T follicular helper cell (primary cell): Measurements from ENCODE around the gene TSEN54.

ENCODE experiments used
- DNase-seq: peaks from one replicate; pipeline ENCODE4 v3.0.0-alpha.2; 2020; ENCODE audit warnings: low read depth

TSEN54 gene

GRCh38 chr17:75565618-75566017 is 49.3 kb downstream of the TSEN54 start:
- DNase-seq, result no peak

DNA sequence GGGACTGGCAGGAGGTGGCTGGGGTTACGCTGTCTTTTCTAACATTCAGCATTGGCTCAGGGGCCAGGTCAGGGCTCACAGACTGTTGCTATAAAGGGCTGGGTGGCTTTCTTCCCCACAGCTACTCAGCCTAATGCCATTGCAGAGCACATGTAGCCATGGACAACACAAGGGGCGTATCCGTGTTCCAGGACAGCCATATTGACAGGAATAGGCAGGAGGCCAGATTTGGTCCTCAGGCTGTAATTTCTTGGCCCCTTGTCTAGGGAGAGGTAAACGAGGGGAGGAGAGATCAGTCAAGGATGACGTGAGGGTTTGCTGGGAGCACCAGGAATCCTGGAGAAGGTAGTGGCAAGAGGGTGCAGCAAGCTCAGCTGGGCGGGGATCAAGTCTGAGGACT is 50.1 kb downstream of the TSEN54 start:
- DNase-seq, result no peak

- DNase-seq, result no peak
Measured at GRCh38 chr17:75566834-75567233, 50.5 kb downstream of the TSEN54 start.

DNA sequence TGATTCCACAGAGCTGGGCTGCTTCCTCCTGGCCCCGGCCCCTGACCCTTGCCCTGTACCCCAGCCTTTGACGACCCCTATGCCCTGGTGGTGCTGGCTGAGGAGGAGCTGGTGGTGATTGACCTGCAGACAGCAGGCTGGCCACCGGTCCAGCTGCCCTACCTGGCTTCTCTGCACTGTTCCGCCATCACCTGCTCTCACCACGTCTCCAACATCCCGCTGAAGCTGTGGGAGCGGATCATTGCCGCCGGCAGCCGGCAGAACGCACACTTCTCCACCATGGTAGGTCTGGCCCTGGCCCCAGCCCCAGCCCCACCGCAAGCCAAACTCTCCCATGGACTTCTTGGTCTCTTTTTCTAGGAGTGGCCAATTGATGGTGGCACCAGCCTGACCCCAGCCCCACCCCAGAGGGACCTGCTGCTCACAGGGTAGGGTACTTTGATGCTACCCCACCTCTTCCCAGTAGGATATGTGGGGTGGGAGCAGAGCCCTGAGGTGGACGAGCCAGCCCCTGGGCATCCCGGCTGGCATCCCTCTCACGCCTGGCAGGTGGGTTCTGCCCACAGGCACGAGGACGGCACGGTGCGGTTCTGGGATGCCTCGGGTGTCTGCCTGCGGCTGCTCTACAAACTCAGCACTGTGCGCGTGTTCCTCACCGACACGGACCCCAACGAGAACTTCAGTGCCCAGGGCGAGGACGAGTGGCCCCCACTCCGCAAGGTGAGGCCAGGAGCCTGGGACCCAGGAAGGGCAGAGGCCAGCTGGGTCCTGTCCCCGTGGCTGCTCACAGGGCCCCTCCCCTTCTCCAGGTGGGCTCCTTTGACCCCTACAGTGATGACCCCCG is 52.3 kb downstream of the TSEN54 start:
- DNase-seq, result no peak

GRCh38 chr17:75570034-75570676 is 53.8 kb downstream of the TSEN54 start:
- DNase-seq, result no peak

DNA sequence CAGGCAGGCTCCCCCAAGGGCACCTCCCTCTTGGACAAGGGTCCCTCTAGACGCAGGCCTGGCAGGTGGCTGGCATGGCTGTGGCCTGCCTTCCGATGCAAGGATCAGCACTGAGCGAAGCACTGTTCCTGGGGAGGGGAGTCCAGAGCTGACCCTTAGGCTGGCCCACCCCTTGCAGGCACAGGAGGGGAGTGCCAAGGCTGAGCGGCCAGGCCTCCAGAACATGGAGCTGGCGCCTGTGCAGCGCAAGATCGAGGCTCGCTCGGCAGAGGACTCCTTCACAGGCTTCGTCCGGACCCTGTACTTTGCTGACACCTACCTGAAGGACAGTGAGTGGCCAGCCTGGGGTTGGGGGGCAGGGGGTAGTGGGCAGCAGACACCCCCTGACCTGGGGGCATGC is 54.4 kb downstream of the TSEN54 start:
- no peak for DNase-seq

- DNase-seq, result no peak
Measured at GRCh38 chr17:75571197-75571884, 55.0 kb downstream of the TSEN54 start.

GRCh38 chr17:75571885-75572215 is 55.5 kb downstream of the TSEN54 start:
- no peak for DNase-seq

- no peak for DNase-seq
Measured at GRCh38 chr17:75572713-75573539, 56.6 kb downstream of the TSEN54 start.

DNA sequence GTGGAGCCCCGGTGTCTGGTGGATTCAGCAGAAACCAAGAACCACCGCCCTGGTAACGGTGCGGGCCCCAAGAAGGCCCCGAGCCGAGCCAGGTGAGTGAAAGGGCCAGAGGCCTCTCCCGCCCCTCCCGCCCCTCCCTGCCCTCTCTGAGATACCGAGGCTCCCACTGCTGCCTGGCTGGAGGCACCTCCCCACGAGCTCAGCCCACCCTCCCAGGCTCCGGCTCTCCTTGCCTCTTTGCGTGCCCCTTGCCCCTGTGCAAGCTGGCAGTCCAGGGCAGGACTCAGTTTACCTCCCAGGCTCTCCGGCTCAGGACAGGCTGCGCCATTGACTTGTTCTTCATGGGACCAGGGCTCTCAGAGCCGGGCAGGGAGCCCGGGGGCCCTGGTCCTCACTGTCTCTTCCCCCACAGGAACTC is 57.2 kb downstream of the TSEN54 start:
- no peak for DNase-seq

- no peak for DNase-seq
Measured at GRCh38 chr17:75573994-75574393, 57.7 kb downstream of the TSEN54 start.
